ENCODE measurements around the gene ST3GAL4. TPM values are rescaled to one million over a fixed set of nuclear protein-coding genes. Genes with fewer than 3 reads are reported as not detected.
"Not testable (repeated sequence)": the region's sequence is repeated elsewhere in the genome, so short reads cannot be mapped to it uniquely, and the experiment has no call there.

Gene ST3GAL4
- total RNA-seq, 4 donors from 2014 or later = 13.2 to 59.3 (median 41.9) TPM

DNA sequence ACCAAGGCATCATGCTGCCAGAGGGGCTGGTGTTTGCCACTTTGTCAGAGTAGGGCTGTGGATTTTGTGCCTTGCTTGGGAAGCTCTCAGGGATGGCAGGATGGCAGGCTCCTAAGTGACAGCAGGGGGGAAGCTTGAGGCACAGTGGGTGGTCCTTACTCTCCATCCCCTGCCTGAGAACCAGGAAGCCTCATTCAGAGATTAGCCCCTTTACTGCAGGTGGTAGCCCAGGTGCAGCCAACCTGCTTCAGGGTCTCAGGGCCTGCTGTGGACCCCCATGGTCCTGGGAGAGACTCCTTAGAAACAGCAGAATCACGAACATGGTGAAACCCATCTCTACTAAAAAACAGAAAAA, 8.9 kb upstream of the ST3GAL4 start:
- DNase-seq (ENCODE audit: low spot score) (no peak), ATAC-seq (ENCODE audit: low FRiP score) (no peak)
- TF ChIP-seq, protein P1, sequence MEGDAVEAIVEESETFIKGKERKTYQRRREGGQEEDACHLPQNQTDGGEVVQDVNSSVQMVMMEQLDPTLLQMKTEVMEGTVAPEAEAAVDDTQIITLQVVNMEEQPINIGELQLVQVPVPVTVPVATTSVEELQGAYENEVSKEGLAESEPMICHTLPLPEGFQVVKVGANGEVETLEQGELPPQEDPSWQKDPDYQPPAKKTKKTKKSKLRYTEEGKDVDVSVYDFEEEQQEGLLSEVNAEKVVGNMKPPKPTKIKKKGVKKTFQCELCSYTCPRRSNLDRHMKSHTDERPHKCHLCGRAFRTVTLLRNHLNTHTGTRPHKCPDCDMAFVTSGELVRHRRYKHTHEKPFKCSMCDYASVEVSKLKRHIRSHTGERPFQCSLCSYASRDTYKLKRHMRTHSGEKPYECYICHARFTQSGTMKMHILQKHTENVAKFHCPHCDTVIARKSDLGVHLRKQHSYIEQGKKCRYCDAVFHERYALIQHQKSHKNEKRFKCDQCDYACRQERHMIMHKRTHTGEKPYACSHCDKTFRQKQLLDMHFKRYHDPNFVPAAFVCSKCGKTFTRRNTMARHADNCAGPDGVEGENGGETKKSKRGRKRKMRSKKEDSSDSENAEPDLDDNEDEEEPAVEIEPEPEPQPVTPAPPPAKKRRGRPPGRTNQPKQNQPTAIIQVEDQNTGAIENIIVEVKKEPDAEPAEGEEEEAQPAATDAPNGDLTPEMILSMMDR (IDR thresholded peaks at IDR 0.05) = no peak

DNA sequence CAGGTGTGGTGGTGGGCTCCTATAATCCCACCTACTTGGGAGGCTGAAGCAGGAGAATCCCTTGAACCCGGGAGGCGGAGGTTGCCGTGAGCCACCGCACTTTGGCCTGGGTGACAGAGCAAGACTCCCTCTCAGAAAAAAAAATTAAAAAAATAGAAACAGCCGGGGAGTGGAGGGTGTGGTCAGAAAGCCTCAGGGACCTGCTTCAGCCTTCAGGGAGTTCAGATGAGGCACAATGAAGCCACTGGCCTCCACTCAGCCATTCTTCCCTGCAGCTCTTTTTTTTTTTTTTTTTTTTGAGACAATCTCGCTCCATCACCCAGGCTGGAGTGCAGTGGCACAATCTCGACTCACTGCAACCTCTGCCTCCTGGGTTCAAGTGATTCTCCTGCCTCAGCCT, 8.5 kb upstream of the ST3GAL4 start:
- not testable (repeated sequence) for ATAC-seq (ENCODE audit: low FRiP score); DNase-seq (ENCODE audit: low spot score)

DNA sequence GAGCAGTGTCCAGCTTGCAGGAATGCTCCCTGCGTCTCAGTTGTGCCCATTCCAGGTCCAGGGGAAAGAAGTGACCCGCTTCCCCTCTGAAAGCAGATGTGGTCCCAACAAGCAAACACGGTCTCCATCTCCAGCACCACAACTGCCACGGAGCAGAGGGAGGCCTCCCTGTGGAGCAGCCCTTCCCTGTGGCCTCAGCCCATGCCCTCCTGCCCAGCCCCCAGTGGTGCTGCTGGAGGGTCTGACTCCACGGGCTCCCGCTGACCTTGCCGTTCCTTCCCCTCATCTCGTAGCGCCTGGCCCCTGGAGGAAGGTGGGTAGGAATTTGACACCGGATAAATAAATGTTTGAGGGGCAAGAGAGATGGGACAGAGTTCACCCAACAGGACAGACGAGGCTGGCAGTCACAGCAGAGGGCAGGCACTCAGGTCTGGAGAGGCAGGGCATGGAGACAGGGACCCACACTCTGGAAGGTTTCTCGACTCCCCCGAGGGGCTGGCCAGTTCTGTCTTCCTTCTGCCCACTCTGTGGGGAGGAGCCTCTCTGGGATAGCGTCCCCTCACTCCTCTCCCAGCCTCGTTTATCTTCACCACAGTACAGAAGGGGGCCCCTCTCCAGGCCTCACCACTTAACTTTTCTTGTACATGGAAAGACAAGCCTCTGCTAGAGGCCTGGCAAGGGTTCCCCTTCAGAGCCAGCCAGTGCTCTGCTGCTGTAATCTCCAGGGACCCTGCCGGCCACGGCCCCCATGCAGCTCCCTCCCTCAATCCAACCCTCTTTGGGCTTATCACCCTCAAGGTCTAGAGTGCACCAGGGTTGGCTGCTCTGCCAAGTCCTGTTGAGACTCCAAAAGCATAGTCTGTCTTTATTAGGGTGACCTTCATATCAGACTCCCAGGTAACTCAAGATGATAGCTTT, 7.5 kb upstream of the ST3GAL4 start:
- ATAC-seq (ENCODE audit: low FRiP score) = no peak
- no peak for DNase-seq (ENCODE audit: low spot score)
- TF ChIP-seq, protein P1 (IDR thresholded peaks at IDR 0.05) = no peak

DNA sequence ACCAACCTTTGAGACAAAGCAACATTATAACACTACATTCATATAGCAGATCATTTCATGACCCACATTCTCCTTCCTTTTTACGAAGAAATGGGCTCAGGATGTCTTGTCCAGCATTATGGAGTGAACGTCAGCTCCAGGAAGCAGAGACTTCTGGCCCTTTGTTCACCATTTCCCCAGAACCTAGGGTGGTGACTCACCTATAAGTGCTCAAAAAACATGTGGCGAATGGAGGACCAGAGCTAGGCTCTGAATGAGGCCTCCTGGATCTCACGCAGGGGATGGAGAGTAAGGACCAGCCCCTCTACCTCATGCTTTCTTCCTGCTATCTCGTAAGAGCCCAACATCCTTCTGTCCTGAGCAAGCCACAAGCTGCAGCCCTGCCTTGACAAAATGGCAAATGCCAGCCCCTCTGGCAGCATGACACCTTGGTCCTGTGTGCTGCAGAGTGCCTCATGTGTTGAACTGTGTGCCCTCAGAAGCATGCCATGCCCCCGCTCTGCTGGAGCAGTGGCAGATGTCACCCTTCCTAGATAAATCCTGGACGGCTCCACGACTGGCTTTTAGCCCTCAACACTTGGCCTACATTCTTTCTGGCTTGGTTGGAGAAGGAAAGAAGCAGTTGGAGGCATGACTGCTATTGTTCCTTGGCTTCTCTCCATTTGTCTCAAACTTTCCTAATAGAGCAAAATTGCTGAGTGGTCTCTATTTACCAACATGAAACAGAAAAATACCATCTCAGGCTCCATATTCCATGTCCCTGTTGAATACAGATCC, 6.5 kb upstream of the ST3GAL4 start:
- TF ChIP-seq, protein P1 (IDR thresholded peaks at IDR 0.05) = no peak
- DNase-seq (ENCODE audit: low spot score) (no peak), ATAC-seq (ENCODE audit: low FRiP score) (no peak)

DNA sequence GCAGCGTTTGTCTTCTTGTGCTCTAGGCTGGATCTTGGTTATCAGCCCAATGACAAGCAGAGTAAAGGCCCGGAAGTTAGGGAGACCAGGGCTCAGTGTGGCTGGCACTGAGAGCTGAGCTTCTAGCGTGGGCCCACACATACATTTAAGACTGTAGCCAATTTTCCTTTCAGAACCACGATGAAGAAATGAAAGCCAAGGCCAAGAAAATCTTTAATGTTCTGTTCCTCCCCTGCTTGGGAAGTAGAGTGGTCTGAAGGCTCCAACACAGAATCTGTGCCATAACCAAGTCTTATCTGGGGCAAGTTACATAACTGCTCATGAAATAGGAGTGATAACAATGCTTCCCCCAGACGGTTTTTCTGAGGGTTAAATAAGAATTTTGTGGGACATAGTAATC, 4.7 kb upstream of the ST3GAL4 start:
- TF ChIP-seq, protein P1 (IDR thresholded peaks at IDR 0.05) = no peak
- ATAC-seq (ENCODE audit: low FRiP score) (no peak), DNase-seq (ENCODE audit: low spot score) (no peak)

DNA sequence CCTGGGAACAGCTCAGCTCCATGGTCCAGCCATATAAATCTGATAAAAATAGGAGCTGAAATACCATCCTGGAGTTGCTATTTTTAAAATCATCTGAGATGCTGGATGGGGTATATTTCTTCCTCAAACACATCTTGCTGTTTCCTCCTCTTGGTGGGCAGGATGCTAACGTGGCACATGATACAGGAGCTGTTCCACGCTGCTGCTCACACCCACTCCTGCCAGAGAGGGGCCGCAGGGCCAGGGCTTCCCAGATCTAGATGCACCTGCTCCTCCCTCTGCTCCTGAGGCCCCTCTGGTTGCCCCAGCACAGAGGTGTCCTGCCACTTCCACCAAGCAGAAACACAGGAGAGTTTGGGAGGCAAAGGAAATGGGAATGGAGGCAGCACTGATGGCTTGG, 3.3 kb upstream of the ST3GAL4 start:
- TF ChIP-seq, protein P1 (IDR thresholded peaks at IDR 0.05) = no peak
- DNase-seq (ENCODE audit: low spot score) = no peak
- no peak for ATAC-seq (ENCODE audit: low FRiP score)

DNA sequence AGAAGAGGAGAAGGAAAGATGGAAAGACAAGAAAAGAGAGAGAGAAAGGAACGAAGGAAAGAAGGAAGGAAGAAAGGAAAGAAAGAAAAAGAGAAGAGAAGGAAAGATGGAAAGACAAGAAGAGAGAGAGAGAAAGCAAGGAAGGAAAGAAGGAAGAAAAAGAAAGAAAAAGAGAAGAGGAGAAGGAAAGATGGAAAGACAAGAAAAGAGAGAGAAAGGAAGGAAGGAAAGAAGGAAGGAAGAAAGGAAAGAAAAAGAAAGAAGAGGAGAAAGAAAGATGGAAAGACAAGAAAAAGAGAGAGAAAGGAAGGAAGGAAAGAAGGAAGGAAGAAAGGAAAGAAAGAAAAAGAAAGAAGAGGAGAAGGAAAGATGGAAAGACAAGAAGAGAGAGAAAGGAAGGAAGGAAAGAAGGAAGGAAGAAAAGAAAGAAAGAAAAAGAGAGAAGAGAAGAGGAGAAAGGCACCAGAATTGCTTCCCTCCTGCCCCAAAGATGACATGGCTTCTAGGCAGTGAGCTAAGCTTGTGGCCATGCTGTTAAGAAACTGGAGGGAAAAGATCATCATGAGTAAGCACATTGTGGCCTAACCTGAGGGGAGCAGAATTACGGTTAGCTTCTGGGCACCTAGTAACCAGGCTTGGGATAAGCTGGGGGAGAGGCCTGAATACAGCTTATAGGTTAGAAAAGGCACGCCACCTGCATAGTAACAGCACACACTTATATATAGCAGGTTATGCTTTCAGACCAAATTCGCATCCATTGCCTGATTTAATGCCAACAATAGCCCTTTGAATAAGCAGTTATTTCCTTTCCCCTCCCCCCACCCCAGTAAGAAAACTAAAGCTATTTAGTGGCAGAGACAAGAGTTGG, 2.3 kb upstream of the ST3GAL4 start:
- ATAC-seq (ENCODE audit: low FRiP score) (no peak), DNase-seq (ENCODE audit: low spot score) (no peak)
- TF ChIP-seq, protein P1 (IDR thresholded peaks at IDR 0.05) = no peak
